ENCODE data around the gene MAB21L2.

The MAB21L2 gene

DNA sequence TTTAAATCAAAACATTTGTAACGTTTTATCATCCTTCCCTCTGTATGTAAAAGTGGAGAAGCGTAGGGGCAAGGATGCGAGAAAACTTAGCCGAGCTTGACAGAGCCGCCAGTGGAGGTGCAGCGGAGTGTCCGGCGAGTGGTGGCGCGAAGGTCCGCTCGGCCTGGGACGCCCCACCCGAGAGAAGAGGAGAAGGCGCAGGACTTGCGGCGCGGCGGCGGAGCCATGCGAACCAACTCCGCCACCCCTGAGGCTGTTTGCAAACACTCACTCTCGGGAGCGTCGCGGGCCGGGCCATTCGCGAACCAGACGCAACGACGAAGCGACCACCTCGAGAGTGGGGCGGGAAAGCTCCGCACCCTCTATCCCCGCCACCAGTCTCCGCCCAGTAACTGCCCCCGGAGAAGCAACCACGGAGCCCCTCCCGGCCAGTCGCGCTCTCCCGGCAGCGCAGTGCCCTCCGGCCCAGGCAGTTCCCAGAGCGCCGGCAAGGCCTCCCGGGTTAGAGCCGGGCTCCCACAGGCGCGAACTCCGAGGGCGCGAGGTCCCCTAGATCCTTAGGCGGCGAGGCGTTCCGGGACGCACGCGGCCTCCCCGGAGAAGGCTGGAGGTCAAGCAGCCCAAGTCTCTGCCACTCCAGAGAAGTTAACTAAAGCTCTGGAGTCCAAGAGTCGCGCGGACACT, 2.3 kb upstream of the MAB21L2 start:
- Histone ChIP-seq H2AFZ (ENCODE audit: low read length) (no peak overlapping the region), H3K4me2 (ENCODE audit: low read depth, low read length, poor library complexity, severe bottlenecking) (no peak overlapping the region), H3F3A (ENCODE audit: low read depth) (no peaks in the 10 kb centered on the region), H4K20me1 (ENCODE audit: insufficient read depth, low read length, poor library complexity, severe bottlenecking) (no peaks in the 10 kb centered on the region), H3K4me1 (ENCODE audit: insufficient read depth, low read length, poor library complexity, severe bottlenecking) (no peaks in the 10 kb centered on the region), H3K36me3 (ENCODE audit: insufficient read depth, low read length) (peaks cover 15% of the 10 kb centered on the region; the same call in 1 of the 2 replicates), H3K27me3 (ENCODE audit: insufficient read depth, low read length, poor library complexity, severe bottlenecking) (no peaks in the 10 kb centered on the region), H3K9me2 (replicated peaks; ENCODE audit: low read depth, low read length) (no peaks in the 10 kb centered on the region), H3K9me3 (ENCODE audit: insufficient read depth, low read depth, low read length) (no peaks in the 10 kb centered on the region), H3K4me3 (ENCODE audit: low read length, poor library complexity, severe bottlenecking) (no peak overlapping the region), H3K9ac (ENCODE audit: low read depth, low read length, poor library complexity, severe bottlenecking) (no peak overlapping the region), H3K79me2 (ENCODE audit: insufficient read depth, low read length) (no peaks in the 10 kb centered on the region)
- no peak for TF ChIP-seq EZH2phosphoT487 (IDR thresholded peaks at IDR 0.05; ENCODE audit: borderline replicate concordance)
- TF ChIP-seq, protein P1, sequence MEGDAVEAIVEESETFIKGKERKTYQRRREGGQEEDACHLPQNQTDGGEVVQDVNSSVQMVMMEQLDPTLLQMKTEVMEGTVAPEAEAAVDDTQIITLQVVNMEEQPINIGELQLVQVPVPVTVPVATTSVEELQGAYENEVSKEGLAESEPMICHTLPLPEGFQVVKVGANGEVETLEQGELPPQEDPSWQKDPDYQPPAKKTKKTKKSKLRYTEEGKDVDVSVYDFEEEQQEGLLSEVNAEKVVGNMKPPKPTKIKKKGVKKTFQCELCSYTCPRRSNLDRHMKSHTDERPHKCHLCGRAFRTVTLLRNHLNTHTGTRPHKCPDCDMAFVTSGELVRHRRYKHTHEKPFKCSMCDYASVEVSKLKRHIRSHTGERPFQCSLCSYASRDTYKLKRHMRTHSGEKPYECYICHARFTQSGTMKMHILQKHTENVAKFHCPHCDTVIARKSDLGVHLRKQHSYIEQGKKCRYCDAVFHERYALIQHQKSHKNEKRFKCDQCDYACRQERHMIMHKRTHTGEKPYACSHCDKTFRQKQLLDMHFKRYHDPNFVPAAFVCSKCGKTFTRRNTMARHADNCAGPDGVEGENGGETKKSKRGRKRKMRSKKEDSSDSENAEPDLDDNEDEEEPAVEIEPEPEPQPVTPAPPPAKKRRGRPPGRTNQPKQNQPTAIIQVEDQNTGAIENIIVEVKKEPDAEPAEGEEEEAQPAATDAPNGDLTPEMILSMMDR (conservative IDR thresholded peaks at IDR 0.05; ENCODE audit: low read length) = no peak

DNA sequence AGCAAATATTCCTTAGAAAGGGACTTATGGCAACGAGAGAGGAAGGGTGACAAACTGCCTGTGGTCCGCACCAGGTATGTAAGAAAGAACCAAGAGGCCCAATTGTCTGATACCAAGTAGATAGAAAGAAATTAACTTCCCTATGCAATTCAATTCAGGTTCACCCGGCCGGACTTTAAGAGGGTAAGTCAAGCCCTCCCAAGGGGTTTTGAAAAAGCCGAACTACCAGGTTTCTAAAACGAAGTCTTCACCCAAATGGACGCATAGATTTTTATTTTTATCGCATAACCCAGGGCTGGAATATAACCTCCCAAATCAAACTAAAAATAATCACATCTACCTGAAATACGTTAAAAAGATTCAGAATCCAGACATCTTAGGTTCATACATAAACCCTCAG, 1.6 kb upstream of the MAB21L2 start:
- H3K36me3 ChIP-seq (ENCODE audit: insufficient read depth, low read length) = peaks cover 15% of the 10 kb centered on the region; the same call in 1 of the 2 replicates
- H4K20me1 ChIP-seq (ENCODE audit: insufficient read depth, low read length, poor library complexity, severe bottlenecking) = no peaks in the 10 kb centered on the region
- H3K4me2 ChIP-seq (ENCODE audit: low read depth, low read length, poor library complexity, severe bottlenecking) = no peak overlapping the region
- no peaks in the 10 kb centered on the region for H3K79me2 ChIP-seq (ENCODE audit: insufficient read depth, low read length)
- H2AFZ ChIP-seq (ENCODE audit: low read length) = no peak overlapping the region
- no peaks in the 10 kb centered on the region for H3K4me1 ChIP-seq (ENCODE audit: insufficient read depth, low read length, poor library complexity, severe bottlenecking)
- H3F3A ChIP-seq (ENCODE audit: low read depth) = no peaks in the 10 kb centered on the region
- no peaks in the 10 kb centered on the region for H3K27me3 ChIP-seq (ENCODE audit: insufficient read depth, low read length, poor library complexity, severe bottlenecking)
- no peak overlapping the region for H3K9ac ChIP-seq (ENCODE audit: low read depth, low read length, poor library complexity, severe bottlenecking)
- H3K9me3 ChIP-seq (ENCODE audit: insufficient read depth, low read depth, low read length) = no peaks in the 10 kb centered on the region
- H3K4me3 ChIP-seq (ENCODE audit: low read length, poor library complexity, severe bottlenecking) = no peak overlapping the region
- TF ChIP-seq, protein P1 (conservative IDR thresholded peaks at IDR 0.05; ENCODE audit: low read length) = no peak
- no peak for TF ChIP-seq EZH2phosphoT487 (IDR thresholded peaks at IDR 0.05; ENCODE audit: borderline replicate concordance)
- no peaks in the 10 kb centered on the region for H3K9me2 ChIP-seq (replicated peaks; ENCODE audit: low read depth, low read length)

DNA sequence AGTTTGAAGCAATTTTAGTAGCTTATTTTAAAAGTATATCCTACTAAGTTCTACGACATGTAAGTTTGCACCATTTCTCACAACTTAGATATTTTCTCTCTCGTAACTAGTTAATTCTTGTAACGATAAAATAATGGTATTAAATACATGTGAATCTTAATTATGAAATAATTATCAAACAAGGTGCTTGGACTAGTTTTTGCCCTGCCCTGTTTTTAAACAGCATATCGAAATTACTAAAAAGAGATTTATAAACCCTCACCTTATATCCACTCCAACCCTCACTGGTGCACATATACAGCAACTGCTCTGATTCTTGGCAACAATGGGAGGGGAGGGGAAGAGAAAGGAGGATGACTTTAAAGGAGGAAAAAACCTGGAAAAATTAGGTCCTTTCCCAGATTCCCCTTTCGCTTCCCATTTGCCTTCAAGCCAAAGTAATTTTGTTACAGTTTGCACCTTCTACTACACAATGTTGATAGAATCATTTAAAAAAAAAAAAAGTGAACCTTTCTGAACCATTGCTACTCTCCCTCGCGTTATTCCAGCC, 820 bp upstream of the MAB21L2 start:
- no peak for TF ChIP-seq EZH2phosphoT487 (IDR thresholded peaks at IDR 0.05; ENCODE audit: borderline replicate concordance)
- TF ChIP-seq, protein P1 (conservative IDR thresholded peaks at IDR 0.05; ENCODE audit: low read length) = no peak
- Histone ChIP-seq H4K20me1 (ENCODE audit: insufficient read depth, low read length, poor library complexity, severe bottlenecking) (no peaks in the 10 kb centered on the region), H3K27me3 (ENCODE audit: insufficient read depth, low read length, poor library complexity, severe bottlenecking) (no peaks in the 10 kb centered on the region), H3K4me2 (ENCODE audit: low read depth, low read length, poor library complexity, severe bottlenecking) (no peak overlapping the region), H3F3A (ENCODE audit: low read depth) (no peaks in the 10 kb centered on the region), H3K9ac (ENCODE audit: low read depth, low read length, poor library complexity, severe bottlenecking) (no peak overlapping the region), H3K9me3 (ENCODE audit: insufficient read depth, low read depth, low read length) (no peaks in the 10 kb centered on the region), H3K79me2 (ENCODE audit: insufficient read depth, low read length) (no peaks in the 10 kb centered on the region), H3K4me3 (ENCODE audit: low read length, poor library complexity, severe bottlenecking) (no peak overlapping the region), H3K9me2 (replicated peaks; ENCODE audit: low read depth, low read length) (no peaks in the 10 kb centered on the region), H3K4me1 (ENCODE audit: insufficient read depth, low read length, poor library complexity, severe bottlenecking) (no peaks in the 10 kb centered on the region), H3K36me3 (ENCODE audit: insufficient read depth, low read length) (peaks cover 15% of the 10 kb centered on the region; the same call in 1 of the 2 replicates), H2AFZ (ENCODE audit: low read length) (no peak overlapping the region)

All from Loucy (cell line).